Measurements from ENCODE around the gene PRPF6. TPM values are rescaled to one million over a fixed set of nuclear protein-coding genes. Genes with fewer than 3 reads are reported as not detected.
"Not testable (repeated sequence)": the region's sequence is repeated elsewhere in the genome, so short reads cannot be mapped to it uniquely, and the experiment has no call there.

The PRPF6 gene
- polyA plus RNA-seq, 1 donor from 2014 or later, result 91.9 TPM

- H3K27ac ChIP-seq (ENCODE audit: low read length); H3K4me2 ChIP-seq (ENCODE audit: low read length); H2AFZ ChIP-seq (ENCODE audit: low read depth, low read length); H4K20me1 ChIP-seq (ENCODE audit: insufficient read depth); H3K79me2 ChIP-seq (replicated peaks; ENCODE audit: insufficient read depth, low read length); H3K9me3 ChIP-seq (ENCODE audit: low read length); H3K9ac ChIP-seq (ENCODE audit: low read length); H3F3A ChIP-seq (ENCODE audit: insufficient read depth, low read length, poor library complexity, severe bottlenecking); H3K4me3 ChIP-seq (ENCODE audit: low read length); H3K27me3 ChIP-seq (ENCODE audit: insufficient read depth, low read depth, low read length); H3K36me3 ChIP-seq (ENCODE audit: insufficient read depth, low read length); H3K9me2 ChIP-seq (ENCODE audit: insufficient read depth, low read length): not testable (repeated sequence)
Measured at GRCh38 chr20:63960654-63961621, 20.0 kb upstream of the PRPF6 start.

GRCh38 chr20:63961664-63962425 is 19.1 kb upstream of the PRPF6 start:
- no peaks in the 10 kb centered on the region for H3F3A ChIP-seq (ENCODE audit: insufficient read depth, low read length, poor library complexity, severe bottlenecking)
- no peak for TF ChIP-seq EZH2 (IDR thresholded peaks at IDR 0.05; ENCODE audit: borderline replicate concordance, insufficient read depth, low read length, poor library complexity, severe bottlenecking)
- TF ChIP-seq REST (IDR thresholded peaks at IDR 0.05; ENCODE audit: borderline replicate concordance), result no peak
- no peak for TF ChIP-seq RAD21 (conservative IDR thresholded peaks at IDR 0.05)
- TF ChIP-seq CTCF (IDR thresholded peaks at IDR 0.05; ENCODE audit: poor library complexity, severe bottlenecking), result no peak
- no peak for TF ChIP-seq MXI1 (conservative IDR thresholded peaks at IDR 0.05; ENCODE audit: poor library complexity, severe bottlenecking)
- TF ChIP-seq EP300 (conservative IDR thresholded peaks at IDR 0.05; ENCODE audit: poor library complexity, severe bottlenecking), result no peak
- no peaks in the 10 kb centered on the region for H3K36me3 ChIP-seq (ENCODE audit: insufficient read depth, low read length)
- no peaks in the 10 kb centered on the region for H3K27me3 ChIP-seq (ENCODE audit: insufficient read depth, low read depth, low read length)
- no peaks in the 10 kb centered on the region for H3K79me2 ChIP-seq (replicated peaks; ENCODE audit: insufficient read depth, low read length)
- no peaks in the 10 kb centered on the region for H3K9me2 ChIP-seq (ENCODE audit: insufficient read depth, low read length)
- no peaks in the 10 kb centered on the region for H3K9me3 ChIP-seq (ENCODE audit: low read length)
- no peak overlapping the region for H3K4me2 ChIP-seq (ENCODE audit: low read length)
- H4K20me1 ChIP-seq (ENCODE audit: insufficient read depth), result no peaks in the 10 kb centered on the region
- H3K9ac ChIP-seq (ENCODE audit: low read length), result no peak overlapping the region
- H3K4me3 ChIP-seq (ENCODE audit: low read length), result no peak overlapping the region
- no peak overlapping the region for H3K27ac ChIP-seq (ENCODE audit: low read length)
- H2AFZ ChIP-seq (ENCODE audit: low read depth, low read length), result no peak overlapping the region
